ENCODE data around the gene MAT2B. TPM values are rescaled to one million over a fixed set of nuclear protein-coding genes. Genes with fewer than 3 reads are reported as not detected.

MAT2B gene
- total and polyA plus RNA-seq, 2 of the 13 experiments (the other 11 are each of a cell fraction or from before 2014, with no cell fraction given) = 20.2 to 37.1 TPM

GRCh38 chr5:163459819-163460561 is 45.4 kb upstream of the MAT2B start, which contains the start of gene NUDCD2 (continued):
- TF ChIP-seq KIAA2018 (CRISPR knock-in tag; IDR thresholded peaks at IDR 0.05; ENCODE audit: borderline replicate concordance) (no peak), E2F1 (CRISPR knock-in tag; IDR thresholded peaks at IDR 0.05) (0 out of 2 replicates have a peak, but pooled peaks have one; percentile 65), ISL2 (CRISPR knock-in tag; IDR thresholded peaks at IDR 0.05) (peak; percentile 47; the same call in 1 of the 2 replicates), ZKSCAN1 (IDR thresholded peaks at IDR 0.05; ENCODE audit: low read length) (no peak), MLLT10 (CRISPR knock-in tag; IDR thresholded peaks at IDR 0.05) (no peak), ZFY (CRISPR knock-in tag; IDR thresholded peaks at IDR 0.05) (peak; percentile 97), ZNF615 (CRISPR knock-in tag; IDR thresholded peaks at IDR 0.05; ENCODE audit: borderline replicate concordance) (no peak), ZBTB44 (CRISPR knock-in tag; IDR thresholded peaks at IDR 0.05) (no peak; the same call in 1 of the 2 replicates), MNT (IDR thresholded peaks at IDR 0.05) (peak; percentile 14; the same call in 1 of the 2 replicates), ZXDC (CRISPR knock-in tag; IDR thresholded peaks at IDR 0.05) (peak; percentile 86), ZNF350 (CRISPR knock-in tag; IDR thresholded peaks at IDR 0.05; ENCODE audit: borderline replicate concordance, low read depth) (peak; percentile 90), ZNF547 (CRISPR knock-in tag; IDR thresholded peaks at IDR 0.05) (no peak; the same call in 1 of the 2 replicates), SMAD9 (CRISPR knock-in tag; IDR thresholded peaks at IDR 0.05) (0 out of 2 replicates have a peak, but pooled peaks have one; percentile 62)
